Sigmoid colon (tissue), 3 donors: ENCODE measurements around the gene SPOP.

Experiments used
- CTCF ChIP-seq, 4 experiments: fragments of 450-650 bp in 3 of 4; fragments of 200-600 bp in 1 of 4; IDR thresholded peaks; one replicate each; pipeline ENCODE4 v1.5.1; 2016 to 2019; ENCODE audit warnings: antibody characterized with exemption in 4 of 4, mild to moderate bottlenecking in 3 of 4, moderate library complexity in 2 of 4
- POLR2A ChIP-seq, 2 donors: fragments of 450-650 bp; IDR thresholded peaks; one replicate each; pipeline ENCODE4 v1.6.1; 2016; ENCODE audit warnings: antibody characterized with exemption in 2 of 2, mild to moderate bottlenecking in 2 of 2, moderate library complexity in 2 of 2

DNA sequence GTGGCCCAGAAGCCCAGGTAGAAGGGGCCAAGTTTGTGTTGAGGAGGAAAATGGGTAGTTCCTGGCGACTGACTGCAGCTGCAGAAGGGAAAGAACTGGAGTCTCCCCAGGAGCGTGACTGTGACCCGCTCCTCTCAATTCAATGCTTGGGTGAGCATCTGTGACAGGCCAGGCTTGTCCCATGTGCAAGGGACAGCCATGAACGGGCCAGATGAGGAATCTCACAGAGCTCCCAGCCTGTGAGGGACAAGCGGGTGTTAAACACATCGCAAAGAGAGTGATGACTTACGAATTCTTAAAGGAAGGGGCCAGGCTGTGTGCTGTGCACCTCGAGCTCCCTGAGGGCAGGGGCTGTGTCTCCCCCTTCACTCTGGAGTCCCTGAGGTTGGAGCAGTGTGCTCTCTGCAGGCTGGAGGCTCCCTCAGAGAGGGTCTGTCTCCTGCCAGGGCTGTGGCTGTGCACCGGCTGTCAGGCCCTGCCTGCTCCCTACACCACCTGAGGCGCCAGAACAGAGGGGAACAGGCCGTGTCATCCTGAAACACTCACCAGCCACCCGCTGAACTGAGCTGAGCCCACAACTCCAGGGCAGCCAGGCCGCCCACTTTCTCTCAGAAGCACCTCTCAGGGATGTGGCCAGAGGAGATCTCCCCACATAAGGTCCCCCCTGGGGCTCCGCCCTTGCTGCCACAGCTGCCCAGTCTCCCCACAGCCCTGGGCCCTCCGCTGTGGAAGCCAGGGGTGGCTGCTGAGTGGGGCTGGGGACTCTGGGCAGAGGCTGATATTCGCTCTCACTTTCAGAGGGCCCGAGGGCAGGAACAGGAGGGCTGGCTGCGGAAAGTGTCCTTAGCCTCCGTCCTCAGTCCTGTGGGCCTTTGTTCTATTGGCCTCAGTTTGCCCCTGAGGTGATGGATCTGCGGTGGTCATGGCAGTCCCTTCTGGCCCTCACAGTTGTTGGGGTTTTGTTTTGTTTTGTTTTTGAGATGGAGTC, 127.9 kb downstream of the SPOP start:
- TF ChIP-seq CTCF (IDR thresholded peaks at IDR 0.05) (no peak), POLR2A (IDR thresholded peaks at IDR 0.05) (no peak)
